Glutamatergic neuron (in vitro differentiated cells): ENCODE data around the gene TTC16. TPM values are rescaled to one million over a fixed set of nuclear protein-coding genes. Genes with fewer than 3 reads are reported as not detected.

ENCODE experiments used
- DNase-seq: peaks from one replicate; pipeline ENCODE4 v3.0.0; 2022
- H3K27ac Mint-ChIP-seq: one replicate; pipeline ENCODE4 v1.8.0; 2020; ENCODE audit warnings: mild to moderate bottlenecking, mixed read lengths, inconsistent platforms; ENCODE audit not compliant: unreplicated experiment
- H3K27me3 Mint-ChIP-seq: one replicate; pipeline ENCODE4 v1.8.0; 2020; ENCODE audit warnings: mild to moderate bottlenecking, moderate library complexity, mixed read lengths, inconsistent platforms; ENCODE audit not compliant: unreplicated experiment
- H3K36me3 Mint-ChIP-seq: one replicate; pipeline ENCODE4 v1.8.0; 2020; ENCODE audit warnings: mild to moderate bottlenecking, mixed read lengths, inconsistent platforms; ENCODE audit not compliant: unreplicated experiment
- H3K4me1 Mint-ChIP-seq: one replicate; pipeline ENCODE4 v1.8.0; 2020; ENCODE audit warnings: mild to moderate bottlenecking, low read depth, mixed read lengths, inconsistent platforms; ENCODE audit not compliant: unreplicated experiment
- H3K4me3 Mint-ChIP-seq: one replicate; pipeline ENCODE4 v1.8.0; 2020; ENCODE audit warnings: mild to moderate bottlenecking, mixed read lengths, inconsistent platforms; ENCODE audit not compliant: unreplicated experiment
- H3K9me3 Mint-ChIP-seq: one replicate; pipeline ENCODE4 v1.8.0; 2020; ENCODE audit warnings: mild to moderate bottlenecking, moderate library complexity, mixed read lengths, inconsistent platforms; ENCODE audit not compliant: unreplicated experiment
- total RNA-seq: library from RNA; stranded (reverse); fragmentation: NEBNext Ultra II Directional; extraction: Animal tissue kit (Norgen Biotek cat#: 25700); gene quantifications from one replicate; pipeline ENCODE4 v1.2.1, GENCODE V29; 2021; ENCODE audit not compliant: unreplicated experiment
- TF ChIP-seq, protein P1 (sequence below): fragments of 200-600 bp; sonication (generic); IDR thresholded peaks from one replicate; pipeline ENCODE4 v1.5.0; 2021; ENCODE audit not compliant: partially characterized antibody, unreplicated experiment

TTC16 gene
- total RNA-seq, 1 donor from 2014 or later = not detected

DNA sequence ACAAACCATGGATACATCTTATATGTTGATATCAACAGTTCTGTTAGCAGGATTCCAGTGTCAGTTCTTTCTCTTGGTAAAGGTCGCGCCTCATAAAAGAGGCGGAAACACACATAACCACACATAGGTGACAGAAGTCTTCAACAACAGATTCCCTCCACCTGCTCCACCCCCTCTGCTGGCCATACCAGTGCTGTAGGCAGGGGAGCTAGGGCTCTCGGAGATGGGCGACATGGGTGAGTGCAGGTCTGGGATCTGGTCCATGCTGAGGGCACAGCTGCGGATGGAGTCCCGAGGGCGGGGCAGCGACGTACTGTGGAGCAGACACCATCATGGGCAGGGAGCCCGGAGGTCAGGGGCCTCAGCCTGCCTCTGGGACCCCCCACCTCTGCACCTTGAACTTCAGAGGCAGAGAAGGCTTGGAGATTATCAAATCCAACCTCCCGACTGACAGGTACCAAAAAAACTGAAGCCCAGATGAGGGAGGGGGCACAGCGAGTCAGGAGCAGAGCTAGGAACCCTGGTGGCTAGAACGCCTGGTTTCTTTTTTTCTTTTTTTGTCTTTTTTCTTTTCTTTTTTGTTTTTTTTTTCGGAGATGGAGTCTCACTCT lies 31.2 kb downstream of the TTC16 start:
- no peak for DNase-seq
- Mint-ChIP-seq H3K4me1 (peaks cover 8% of the 10 kb centered on the region), H3K9me3 (peaks cover under 1% of the 10 kb centered on the region), H3K27ac (no peak overlapping the region), H3K4me3 (no peak overlapping the region), H3K27me3 (peaks cover 7% of the 10 kb centered on the region), H3K36me3 (peaks cover 5% of the 10 kb centered on the region)
- TF ChIP-seq, protein P1, sequence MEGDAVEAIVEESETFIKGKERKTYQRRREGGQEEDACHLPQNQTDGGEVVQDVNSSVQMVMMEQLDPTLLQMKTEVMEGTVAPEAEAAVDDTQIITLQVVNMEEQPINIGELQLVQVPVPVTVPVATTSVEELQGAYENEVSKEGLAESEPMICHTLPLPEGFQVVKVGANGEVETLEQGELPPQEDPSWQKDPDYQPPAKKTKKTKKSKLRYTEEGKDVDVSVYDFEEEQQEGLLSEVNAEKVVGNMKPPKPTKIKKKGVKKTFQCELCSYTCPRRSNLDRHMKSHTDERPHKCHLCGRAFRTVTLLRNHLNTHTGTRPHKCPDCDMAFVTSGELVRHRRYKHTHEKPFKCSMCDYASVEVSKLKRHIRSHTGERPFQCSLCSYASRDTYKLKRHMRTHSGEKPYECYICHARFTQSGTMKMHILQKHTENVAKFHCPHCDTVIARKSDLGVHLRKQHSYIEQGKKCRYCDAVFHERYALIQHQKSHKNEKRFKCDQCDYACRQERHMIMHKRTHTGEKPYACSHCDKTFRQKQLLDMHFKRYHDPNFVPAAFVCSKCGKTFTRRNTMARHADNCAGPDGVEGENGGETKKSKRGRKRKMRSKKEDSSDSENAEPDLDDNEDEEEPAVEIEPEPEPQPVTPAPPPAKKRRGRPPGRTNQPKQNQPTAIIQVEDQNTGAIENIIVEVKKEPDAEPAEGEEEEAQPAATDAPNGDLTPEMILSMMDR = no peak

DNA sequence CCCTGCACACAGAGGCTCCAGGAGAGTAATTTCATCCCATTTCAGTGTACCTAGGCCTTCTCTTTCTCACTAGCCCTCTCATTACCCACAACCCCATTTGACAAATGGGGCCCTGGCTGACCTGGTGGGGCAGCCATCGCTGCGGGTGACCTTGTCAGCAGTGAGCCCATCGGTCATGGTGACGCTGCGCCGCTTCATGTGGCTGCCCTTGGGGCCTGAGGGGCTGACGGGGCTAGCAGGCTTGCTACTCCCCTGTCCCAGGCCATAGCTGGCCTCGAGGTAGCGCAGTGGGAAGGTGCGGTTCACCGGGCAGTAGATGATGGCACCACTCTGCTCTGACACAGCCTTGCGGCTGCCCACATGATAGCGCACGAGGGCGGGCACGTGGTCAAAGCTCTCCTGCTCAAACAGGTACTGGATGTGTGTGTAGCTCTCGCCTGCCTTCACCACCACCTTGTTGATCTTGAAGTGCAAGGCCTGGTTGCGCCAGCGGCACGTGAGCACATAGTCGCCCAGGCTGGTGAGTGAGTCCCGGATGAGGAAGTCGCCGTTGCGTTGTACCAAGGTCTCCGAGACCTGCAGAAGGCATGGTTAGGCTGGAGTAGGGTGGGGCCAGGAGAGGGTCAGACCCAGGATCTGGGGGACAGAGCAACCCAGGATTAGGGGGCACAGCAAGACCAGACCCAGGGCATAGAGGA lies 33.4 kb downstream of the TTC16 start:
- H3K27ac Mint-ChIP-seq = no peak overlapping the region
- H3K4me3 Mint-ChIP-seq = no peak overlapping the region
- H3K9me3 Mint-ChIP-seq = peaks cover 4% of the 10 kb centered on the region
- peaks cover 5% of the 10 kb centered on the region for H3K36me3 Mint-ChIP-seq
- TF ChIP-seq, protein P1 = no peak
- peaks cover 8% of the 10 kb centered on the region for H3K27me3 Mint-ChIP-seq
- DNase-seq = no peak
- H3K4me1 Mint-ChIP-seq = peaks cover 5% of the 10 kb centered on the region

DNA sequence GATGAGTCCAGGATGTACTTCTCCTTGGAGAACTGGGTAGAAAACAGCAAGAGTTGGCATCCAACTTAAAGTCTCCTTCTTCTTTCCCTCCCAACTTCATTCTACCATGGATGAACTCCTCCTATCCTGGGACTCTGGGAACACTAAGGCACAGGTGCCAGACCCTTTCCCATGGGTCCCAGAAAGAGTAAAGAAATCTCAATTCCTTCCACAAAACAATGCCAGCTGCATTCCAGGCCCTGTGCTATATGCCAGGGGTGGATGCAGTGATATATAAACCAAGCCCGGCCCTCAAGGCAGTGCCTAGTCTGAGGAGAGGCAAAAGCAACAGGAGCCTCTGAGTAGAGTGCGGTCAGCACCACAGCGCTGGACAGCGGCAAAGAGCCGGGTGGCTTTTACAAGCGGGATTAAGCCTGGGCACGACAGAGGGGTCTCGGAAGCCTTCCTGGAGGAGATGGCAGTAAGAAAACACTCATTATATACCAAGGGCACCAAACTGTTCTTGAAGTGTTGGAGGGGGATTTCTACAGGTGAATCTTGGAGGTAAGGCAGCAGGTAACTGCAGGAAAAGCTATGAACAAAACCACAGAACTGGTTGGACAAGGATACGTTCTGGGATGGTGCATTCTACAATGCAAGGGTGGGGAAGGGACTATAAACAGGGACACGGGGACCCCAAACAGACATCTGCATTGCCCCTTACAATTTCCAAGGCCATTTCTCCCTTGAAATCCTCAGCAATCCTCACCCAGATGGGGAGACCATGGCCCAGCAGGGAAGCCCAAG lies 35.6 kb downstream of the TTC16 start:
- Mint-ChIP-seq H3K27me3 (peaks cover 11% of the 10 kb centered on the region), H3K36me3 (peaks cover 5% of the 10 kb centered on the region), H3K4me1 (peaks cover 5% of the 10 kb centered on the region), H3K9me3 (peaks cover 4% of the 10 kb centered on the region), H3K4me3 (peak overlapping the region; percentile 69), H3K27ac (no peak overlapping the region)
- TF ChIP-seq, protein P1 = no peak
- DNase-seq = no peak

DNA sequence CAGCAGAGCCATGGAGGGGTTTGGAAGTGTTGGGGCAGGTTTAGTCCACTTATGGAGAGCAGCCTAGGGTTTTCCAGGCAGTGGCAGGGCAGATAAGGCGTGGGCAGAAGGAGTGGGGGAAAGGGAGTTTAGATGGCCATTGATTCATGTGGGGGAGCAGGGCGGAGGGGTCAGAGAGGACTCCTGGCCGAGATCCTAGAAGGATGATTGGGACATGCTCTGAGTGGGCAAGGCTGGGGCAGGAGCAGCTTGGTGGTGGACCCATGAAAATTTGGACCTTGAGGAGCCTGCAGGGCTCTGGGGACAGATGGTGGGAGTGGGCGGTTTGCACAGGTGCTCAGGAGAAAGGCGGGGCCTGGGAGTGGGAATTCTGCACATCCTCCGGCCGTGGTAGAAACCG lies 37.3 kb downstream of the TTC16 start:
- peaks cover 5% of the 10 kb centered on the region for H3K4me1 Mint-ChIP-seq
- H3K27ac Mint-ChIP-seq = no peak overlapping the region
- TF ChIP-seq, protein P1 = no peak

More for the DNA sequence above, 37.3 kb downstream of the TTC16 start:
- peaks cover 5% of the 10 kb centered on the region for H3K36me3 Mint-ChIP-seq
- H3K4me3 Mint-ChIP-seq = peak overlapping the region; percentile 88
- DNase-seq = no peak
- peaks cover 4% of the 10 kb centered on the region for H3K9me3 Mint-ChIP-seq
- H3K27me3 Mint-ChIP-seq = peaks cover 11% of the 10 kb centered on the region
